ENCODE data around the gene CRHBP.
"Not testable (repeated sequence)": the region's sequence is repeated elsewhere in the genome, so short reads cannot be mapped to it uniquely, and the experiment has no call there.

CRHBP gene

GRCh38 chr5:76952795-76953536, at the start of gene CRHBP:
Gene CRHBP (plus strand): TSS chr5:76953045. CDS start chr5:76953135, 90 bp downstream.
- Histone ChIP-seq H3K27ac (no peak within 1 kb of the TSS), H3K4me3 (peak within 1 kb of the TSS; percentile 38; the same call in 1 of the 2 replicates), H3K9me3 (ENCODE audit: low read depth, low read length) (no peaks in the 10 kb centered on the region), H3K9ac (ENCODE audit: insufficient read length) (no peak within 1 kb of the TSS), H3K36me3 (ENCODE audit: insufficient read depth, low read length) (no peaks in the 10 kb centered on the region)
- DNase-seq (ENCODE audit: low read depth, low spot score), result no peak
- no peak for TF ChIP-seq EZH2 (IDR thresholded peaks at IDR 0.05)
- TF ChIP-seq FOXP2 (optimal IDR thresholded peaks at IDR 0.05; ENCODE audit: control extremely low read depth, extremely low read length, insufficient read depth), result no peak

GRCh38 chr5:76908166-76908565, 44.7 kb upstream of the CRHBP start:
- H3K9me3 ChIP-seq (ENCODE audit: low read depth, low read length), result no peaks in the 10 kb centered on the region
- no peak overlapping the region for H3K4me3 ChIP-seq
- H3K9ac ChIP-seq (ENCODE audit: insufficient read length), result no peak overlapping the region
- no peak for DNase-seq (ENCODE audit: low read depth, low spot score)
- no peaks in the 10 kb centered on the region for H3K36me3 ChIP-seq (ENCODE audit: insufficient read depth, low read length)
- TF ChIP-seq POLR2AphosphoS5 (IDR thresholded peaks at IDR 0.05; ENCODE audit: borderline replicate concordance, low read depth, low read length) (no peak), FOXP2 (optimal IDR thresholded peaks at IDR 0.05; ENCODE audit: control extremely low read depth, extremely low read length, insufficient read depth) (no peak), EZH2 (IDR thresholded peaks at IDR 0.05) (no peak)
- no peak overlapping the region for H3K27ac ChIP-seq

GRCh38 chr5:76910344-76910933, 42.4 kb upstream of the CRHBP start:
- not testable (repeated sequence) for H3K9ac ChIP-seq (ENCODE audit: insufficient read length); H3K36me3 ChIP-seq (ENCODE audit: insufficient read depth, low read length); DNase-seq (ENCODE audit: low read depth, low spot score); H3K4me3 ChIP-seq; H3K27ac ChIP-seq; H3K9me3 ChIP-seq (ENCODE audit: low read depth, low read length)

- not testable (repeated sequence) for H3K27ac ChIP-seq; H3K36me3 ChIP-seq (ENCODE audit: insufficient read depth, low read length); H3K4me3 ChIP-seq; DNase-seq (ENCODE audit: low read depth, low spot score); H3K9me3 ChIP-seq (ENCODE audit: low read depth, low read length); H3K9ac ChIP-seq (ENCODE audit: insufficient read length)
Observed at GRCh38 chr5:76914671-76915070, 38.2 kb upstream of the CRHBP start.

GRCh38 chr5:76918539-76918938, 34.3 kb upstream of the CRHBP start:
- H3K27ac ChIP-seq, result no peak overlapping the region
- H3K36me3 ChIP-seq (ENCODE audit: insufficient read depth, low read length), result no peaks in the 10 kb centered on the region
- no peak overlapping the region for H3K4me3 ChIP-seq
- TF ChIP-seq POLR2AphosphoS5 (IDR thresholded peaks at IDR 0.05; ENCODE audit: borderline replicate concordance, low read depth, low read length) (no peak), FOXP2 (optimal IDR thresholded peaks at IDR 0.05; ENCODE audit: control extremely low read depth, extremely low read length, insufficient read depth) (no peak), EZH2 (IDR thresholded peaks at IDR 0.05) (no peak)
- DNase-seq (ENCODE audit: low read depth, low spot score), result no peak
- H3K9ac ChIP-seq (ENCODE audit: insufficient read length), result no peak overlapping the region
- no peaks in the 10 kb centered on the region for H3K9me3 ChIP-seq (ENCODE audit: low read depth, low read length)

GRCh38 chr5:76920491-76920890, 32.4 kb upstream of the CRHBP start:
- no peak overlapping the region for H3K27ac ChIP-seq
- no peaks in the 10 kb centered on the region for H3K9me3 ChIP-seq (ENCODE audit: low read depth, low read length)
- TF ChIP-seq EZH2 (IDR thresholded peaks at IDR 0.05) (no peak), POLR2AphosphoS5 (IDR thresholded peaks at IDR 0.05; ENCODE audit: borderline replicate concordance, low read depth, low read length) (no peak), FOXP2 (optimal IDR thresholded peaks at IDR 0.05; ENCODE audit: control extremely low read depth, extremely low read length, insufficient read depth) (no peak)
- no peak overlapping the region for H3K4me3 ChIP-seq
- H3K9ac ChIP-seq (ENCODE audit: insufficient read length), result no peak overlapping the region
- no peak for DNase-seq (ENCODE audit: low read depth, low spot score)
- no peaks in the 10 kb centered on the region for H3K36me3 ChIP-seq (ENCODE audit: insufficient read depth, low read length)

- no peak overlapping the region for H3K27ac ChIP-seq
- H3K4me3 ChIP-seq, result no peak overlapping the region
- H3K9me3 ChIP-seq (ENCODE audit: low read depth, low read length), result no peaks in the 10 kb centered on the region
- DNase-seq (ENCODE audit: low read depth, low spot score), result no peak
- no peak overlapping the region for H3K9ac ChIP-seq (ENCODE audit: insufficient read length)
- TF ChIP-seq POLR2AphosphoS5 (IDR thresholded peaks at IDR 0.05; ENCODE audit: borderline replicate concordance, low read depth, low read length) (no peak), EZH2 (IDR thresholded peaks at IDR 0.05) (no peak), FOXP2 (optimal IDR thresholded peaks at IDR 0.05; ENCODE audit: control extremely low read depth, extremely low read length, insufficient read depth) (no peak)
- no peaks in the 10 kb centered on the region for H3K36me3 ChIP-seq (ENCODE audit: insufficient read depth, low read length)
Observed at GRCh38 chr5:76926329-76927105, 26.3 kb upstream of the CRHBP start.

- Histone ChIP-seq H3K4me3 (no peak overlapping the region), H3K27ac (no peak overlapping the region), H3K36me3 (ENCODE audit: insufficient read depth, low read length) (no peaks in the 10 kb centered on the region), H3K9me3 (ENCODE audit: low read depth, low read length) (no peaks in the 10 kb centered on the region), H3K9ac (ENCODE audit: insufficient read length) (no peak overlapping the region)
- no peak for TF ChIP-seq FOXP2 (optimal IDR thresholded peaks at IDR 0.05; ENCODE audit: control extremely low read depth, extremely low read length, insufficient read depth)
- no peak for TF ChIP-seq POLR2AphosphoS5 (IDR thresholded peaks at IDR 0.05; ENCODE audit: borderline replicate concordance, low read depth, low read length)
- no peak for TF ChIP-seq EZH2 (IDR thresholded peaks at IDR 0.05)
- DNase-seq (ENCODE audit: low read depth, low spot score), result no peak
Observed at GRCh38 chr5:76927961-76928360, 24.9 kb upstream of the CRHBP start.

Data from SK-N-MC (cell line).